NCI-H2196 (cell line): Measurements from ENCODE around the gene TPCN1.

ENCODE experiments used
- DNase-seq: peaks from one replicate; lab custom pipeline; 2025; ENCODE audit not compliant: unreplicated experiment; lab: John Stamatoyannopoulos, UW

TPCN1 gene

DNA sequence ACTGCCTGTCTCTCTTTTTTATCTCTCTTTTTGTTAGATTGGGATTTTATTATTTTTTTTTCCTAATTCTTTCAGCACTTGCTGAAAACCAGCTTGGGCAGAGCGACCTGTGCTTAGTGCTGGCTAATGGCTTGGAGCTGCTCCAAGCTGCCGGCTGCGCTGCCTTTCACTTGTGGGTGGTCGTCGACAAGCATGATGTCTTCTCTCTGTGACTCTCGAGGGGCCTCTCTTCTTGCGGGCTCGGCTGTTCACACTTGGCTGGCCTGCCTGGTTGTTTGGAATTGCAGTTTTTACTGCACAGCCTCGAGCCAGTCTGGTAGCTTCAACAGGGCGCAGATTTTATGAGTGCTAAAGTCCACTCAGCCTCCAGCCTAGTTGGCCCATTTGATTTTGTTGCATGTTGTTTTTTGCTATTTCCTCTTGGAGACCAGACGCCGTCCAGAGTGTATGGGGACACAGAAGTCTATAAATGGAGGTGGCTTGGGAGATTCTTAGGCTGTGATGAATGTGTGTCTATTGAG, 18.6 kb downstream of the TPCN1 start:
- no peak for DNase-seq

DNA sequence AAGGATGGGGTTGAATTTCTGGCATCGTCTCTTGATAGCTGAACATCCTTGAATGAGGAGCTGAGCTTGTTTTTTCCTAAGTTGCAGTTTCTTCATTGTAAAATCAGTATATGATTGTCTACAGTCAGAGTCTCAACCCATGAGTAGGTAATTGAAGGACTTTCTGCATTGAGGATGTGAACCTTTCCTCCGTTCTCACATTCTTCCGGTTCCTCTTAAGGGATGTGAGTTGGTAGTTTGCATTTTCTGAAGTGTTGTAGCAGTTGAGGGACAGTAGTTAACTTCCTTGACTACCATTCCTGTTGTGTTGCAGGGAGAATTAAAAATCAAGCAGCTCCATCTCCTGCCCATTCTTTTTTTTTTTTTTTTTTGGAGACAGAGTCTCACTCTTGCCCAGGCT, 19.1 kb downstream of the TPCN1 start:
- no peak for DNase-seq

DNA sequence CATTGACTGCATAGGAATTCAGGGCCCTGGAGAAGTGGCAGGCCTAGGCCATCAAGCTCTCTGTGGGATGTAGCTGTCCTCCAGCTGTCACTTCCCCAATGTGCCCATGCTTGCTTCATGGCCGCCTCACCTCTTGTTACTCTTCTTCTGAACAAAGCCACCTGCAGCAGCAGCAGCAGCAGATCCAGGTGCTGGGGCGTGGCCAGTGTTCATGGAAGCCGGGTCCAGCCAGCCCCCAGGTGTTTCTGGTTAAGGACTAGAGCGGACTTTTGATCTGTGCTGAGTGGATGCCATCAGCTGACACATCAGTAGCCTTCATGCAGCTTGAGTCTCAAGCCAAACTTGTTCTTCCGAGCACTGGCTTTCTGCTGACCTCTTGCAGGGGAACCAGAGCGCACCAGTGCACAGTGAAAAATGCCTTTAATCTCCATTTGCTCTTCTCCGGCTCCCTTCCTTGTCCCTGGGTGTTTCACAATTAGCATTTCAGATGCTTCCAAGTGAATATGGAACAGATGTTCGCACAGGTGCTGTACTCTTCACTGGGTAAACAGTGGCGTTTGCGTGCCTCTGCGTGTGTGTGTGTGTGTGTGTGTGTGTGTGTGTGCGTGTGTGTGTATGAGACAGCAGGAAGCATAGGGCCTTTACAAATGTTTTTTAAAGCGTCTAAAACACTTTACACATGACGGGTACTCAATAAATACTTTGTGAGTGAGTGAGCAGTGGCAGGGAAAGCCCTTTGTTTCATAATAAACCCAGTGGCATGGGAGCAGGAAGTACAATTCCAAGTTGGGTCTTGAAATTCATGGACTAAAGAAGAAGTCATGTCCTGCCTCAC, 20.1 kb downstream of the TPCN1 start:
- peak; percentile 79 for DNase-seq

DNA sequence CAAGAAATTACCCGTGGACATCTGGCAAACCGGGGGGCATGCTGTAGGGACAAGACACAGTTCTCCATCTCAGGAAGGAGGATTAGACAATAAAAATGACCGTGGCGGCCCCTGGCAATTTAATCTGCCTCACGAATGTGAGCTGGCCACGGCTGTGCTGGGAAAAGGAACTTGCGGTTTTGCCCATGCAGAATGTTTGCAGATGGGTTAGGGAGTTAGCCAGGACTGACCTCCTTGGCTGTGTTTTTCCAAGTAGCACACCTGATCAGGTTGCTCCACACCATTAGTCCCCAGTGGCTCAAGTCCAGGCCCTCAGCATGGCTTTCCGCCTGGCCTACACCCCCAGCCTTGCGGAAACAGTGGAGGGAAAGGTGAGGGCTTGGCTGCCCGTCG, 20.8 kb downstream of the TPCN1 start:
- peak; percentile 77 for DNase-seq

DNA sequence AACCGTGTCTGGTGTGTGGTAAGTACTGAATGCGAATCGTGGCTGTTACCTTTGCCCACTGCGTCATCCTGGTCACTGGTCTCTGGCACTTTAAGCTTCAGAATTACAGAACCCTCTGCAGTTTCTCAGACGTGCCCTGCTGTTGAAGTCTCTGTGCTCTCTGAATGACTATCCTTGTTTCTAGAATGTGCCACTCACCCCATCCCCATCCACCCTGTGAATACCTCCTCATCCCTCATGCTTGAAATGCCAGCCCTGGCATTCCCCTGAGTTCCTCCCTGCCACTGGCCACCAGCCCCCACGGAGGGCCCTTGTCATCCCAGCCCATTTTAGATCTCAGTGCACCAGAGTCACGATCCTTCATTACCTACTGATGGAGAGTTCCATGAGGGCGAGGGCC, 21.3 kb downstream of the TPCN1 start:
- no peak for DNase-seq

DNA sequence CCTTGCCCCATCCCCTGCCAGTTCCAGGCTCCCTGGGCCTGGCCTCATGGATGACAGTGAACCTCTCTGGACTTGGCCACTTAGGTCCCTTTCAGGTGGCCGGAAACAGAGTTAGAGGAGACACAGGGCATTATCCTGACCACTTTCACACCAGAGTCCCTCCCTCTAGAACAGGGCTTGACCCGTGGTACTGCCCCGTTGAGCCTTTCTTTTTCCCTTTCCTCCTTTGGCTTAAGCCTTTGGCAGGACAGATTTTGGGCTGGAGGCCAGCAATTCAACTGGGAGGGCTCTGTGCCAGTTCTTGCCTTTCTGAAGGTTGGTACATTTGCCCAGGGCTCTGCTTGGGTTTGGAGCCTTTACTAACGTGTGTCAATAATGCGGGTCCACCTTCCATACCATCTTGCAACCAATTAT, 22.8 kb downstream of the TPCN1 start:
- DNase-seq = peak; percentile 79

DNA sequence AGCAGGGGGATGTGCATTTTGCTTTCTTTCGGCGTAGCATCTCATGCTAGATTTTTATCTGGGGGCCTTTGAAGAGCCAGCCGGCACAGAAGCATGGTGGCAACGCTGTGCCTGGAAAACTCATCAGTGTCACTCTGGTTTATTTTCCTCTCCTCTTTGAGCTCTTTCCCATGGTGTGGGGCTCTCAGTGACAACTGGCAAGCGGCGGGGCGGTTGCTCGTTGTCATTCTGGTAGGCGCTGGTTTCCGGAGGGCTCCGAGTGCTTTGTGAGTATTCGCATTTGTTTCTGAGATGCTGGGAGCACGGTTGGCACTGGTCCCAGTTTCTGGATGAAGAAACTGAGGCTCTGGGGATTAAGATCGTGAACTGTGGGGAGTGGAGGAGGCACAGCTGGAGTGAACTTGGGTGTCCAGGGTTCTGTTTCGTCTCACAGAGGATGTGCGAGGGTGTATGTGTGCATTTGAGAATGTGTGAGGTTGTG, 23.3 kb downstream of the TPCN1 start:
- DNase-seq = no peak

DNA sequence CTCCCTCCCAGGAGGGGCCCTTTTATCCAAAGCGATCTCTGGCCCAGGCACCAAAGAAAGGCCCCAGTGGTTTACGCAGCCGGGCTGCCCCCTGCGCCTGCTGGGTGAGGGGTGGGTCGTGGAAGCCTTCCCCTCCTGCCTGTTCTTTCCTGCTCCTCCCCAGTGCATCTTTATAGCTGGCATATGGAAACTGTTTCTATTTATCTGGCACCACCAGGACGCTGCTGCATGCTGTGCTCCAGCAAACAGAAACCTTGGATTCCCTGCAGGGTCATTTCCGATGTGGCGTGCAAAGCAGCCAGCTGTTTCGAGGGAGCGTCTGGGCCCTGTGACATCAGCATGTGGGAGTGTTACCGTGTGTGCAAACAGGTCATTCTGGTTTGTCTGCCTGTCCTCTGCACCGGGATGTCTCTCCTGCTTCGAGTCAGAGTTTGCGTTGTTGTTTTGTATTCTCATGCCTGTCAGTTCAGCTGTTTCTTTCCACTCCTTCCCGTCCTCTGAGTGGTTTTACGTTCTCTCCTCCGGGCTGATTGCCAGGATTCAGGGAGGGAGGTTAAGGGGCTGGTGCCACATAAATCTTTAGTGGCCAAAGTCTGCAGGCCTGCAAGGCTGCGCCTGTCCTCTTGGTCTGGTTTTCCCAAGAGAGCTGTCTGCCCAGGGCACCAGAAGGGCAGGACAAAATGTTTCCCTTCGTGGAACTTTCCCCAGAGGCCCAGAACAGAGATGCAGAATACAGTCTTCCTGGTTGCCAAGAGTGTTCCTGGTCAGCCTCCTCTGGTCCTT, 24.6 kb downstream of the TPCN1 start:
- peak; percentile 91 for DNase-seq

DNA sequence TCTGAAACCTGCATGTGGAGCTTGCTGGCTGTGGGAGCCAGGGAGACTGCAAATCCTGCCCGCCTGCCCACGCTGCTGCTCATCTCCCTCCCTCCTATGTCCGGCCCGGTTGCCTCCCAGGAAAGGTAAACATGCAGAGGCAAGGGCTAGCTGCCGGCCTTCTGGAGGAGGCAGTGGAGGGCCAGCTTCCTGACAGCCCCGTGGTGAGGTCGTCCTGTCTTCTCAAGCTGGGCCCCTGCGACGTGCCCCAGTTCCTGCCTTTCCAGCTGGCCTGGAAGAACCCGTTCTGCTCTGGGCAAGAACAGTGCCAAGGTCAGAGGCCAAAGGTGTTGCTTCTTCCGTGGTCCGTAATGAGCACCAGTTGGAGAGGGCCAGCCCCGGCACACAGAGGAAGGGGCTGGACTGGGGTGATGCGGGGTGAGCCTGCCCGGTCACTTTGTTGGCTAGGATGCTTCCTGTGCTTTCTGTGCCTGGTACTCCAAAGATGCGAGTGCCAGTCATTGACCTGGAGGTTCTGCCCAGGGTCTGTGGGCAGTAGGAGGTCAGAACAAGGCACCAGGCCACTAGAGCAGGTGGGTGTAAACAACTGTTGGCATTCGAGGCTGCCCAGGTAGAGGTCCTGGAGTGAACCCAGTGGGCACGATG, 25.3 kb downstream of the TPCN1 start:
- DNase-seq = peak; percentile 64

DNA sequence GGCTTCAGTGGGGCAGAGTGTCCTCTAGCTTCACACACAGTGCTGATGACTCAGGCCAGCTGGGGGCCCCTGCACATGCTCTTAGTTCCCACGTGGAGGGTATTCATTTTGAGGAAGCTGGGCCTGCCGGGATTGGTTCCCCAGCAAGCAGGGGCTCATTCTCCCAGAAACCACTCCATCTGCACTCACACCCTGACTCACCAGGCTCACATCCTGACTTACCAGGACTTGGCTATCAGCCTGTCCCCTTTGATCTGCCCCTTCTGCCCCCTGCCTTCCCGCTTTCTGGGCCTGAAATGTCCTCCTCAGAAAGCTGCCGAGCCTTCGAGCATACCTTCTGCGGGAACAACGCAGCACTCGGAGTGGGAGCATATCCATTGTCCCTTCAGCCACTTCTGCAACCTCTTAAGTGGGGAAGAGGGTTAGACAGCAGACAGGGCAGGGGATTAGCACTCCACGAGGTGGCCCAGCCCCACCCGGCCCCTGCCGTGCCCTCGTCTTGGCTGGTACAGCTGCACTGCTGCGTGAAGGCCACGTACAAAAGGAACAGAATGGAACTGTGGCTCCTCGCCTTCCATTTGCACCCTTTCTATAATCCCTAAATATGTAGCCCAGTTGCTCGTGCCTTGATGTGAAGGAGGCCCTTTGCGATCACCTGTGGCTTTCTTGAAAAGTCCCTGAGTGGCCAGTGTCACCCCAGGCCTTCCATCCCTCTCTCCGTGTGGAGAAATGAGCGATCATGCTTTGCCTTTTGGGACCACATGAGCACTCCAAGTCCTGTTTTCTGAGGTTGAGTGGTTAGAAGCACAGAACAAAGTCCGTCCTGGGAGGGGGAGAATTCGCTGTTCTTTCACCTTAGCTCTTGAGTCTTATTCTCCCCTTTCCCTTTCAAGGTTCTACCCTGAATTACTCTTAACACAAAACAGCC, 26.1 kb downstream of the TPCN1 start:
- no peak for DNase-seq

DNA sequence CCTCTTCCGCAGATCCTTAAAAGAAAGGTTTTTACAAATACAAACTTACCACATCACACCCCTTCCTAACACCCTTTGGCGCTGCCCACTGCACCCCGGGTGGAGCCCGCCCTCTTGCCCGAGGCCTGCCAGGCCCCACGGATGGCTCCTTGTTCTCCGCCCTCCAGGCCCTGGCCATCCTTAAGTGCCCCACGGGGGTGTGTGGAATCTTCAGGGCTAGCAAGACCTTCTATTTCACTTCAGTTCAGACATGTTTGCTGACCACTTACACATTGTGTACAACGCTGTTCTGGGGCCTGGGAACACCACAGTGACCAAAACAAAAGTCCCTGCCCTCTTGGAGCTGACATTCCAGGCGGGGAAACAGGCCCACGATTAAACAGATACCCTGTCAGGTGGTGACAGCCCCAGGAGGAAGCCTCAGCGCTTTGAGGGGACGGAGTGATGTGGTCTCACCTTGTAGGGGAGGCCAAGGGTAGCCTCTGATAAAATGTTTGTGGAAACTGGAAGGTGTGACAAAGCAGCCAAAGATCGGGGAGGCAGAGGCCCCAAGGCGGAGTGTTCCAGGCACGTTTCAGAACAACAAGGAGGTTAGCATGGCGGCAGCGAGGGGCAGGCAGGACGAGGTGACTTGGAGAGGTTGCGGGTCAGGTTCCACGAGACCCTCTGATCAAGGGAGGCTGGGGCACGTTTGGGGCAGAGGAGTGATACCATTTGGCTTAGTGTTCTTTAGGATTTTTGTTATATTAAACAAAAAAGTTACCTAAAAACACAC, 27.0 kb downstream of the TPCN1 start:
- no peak for DNase-seq

DNA sequence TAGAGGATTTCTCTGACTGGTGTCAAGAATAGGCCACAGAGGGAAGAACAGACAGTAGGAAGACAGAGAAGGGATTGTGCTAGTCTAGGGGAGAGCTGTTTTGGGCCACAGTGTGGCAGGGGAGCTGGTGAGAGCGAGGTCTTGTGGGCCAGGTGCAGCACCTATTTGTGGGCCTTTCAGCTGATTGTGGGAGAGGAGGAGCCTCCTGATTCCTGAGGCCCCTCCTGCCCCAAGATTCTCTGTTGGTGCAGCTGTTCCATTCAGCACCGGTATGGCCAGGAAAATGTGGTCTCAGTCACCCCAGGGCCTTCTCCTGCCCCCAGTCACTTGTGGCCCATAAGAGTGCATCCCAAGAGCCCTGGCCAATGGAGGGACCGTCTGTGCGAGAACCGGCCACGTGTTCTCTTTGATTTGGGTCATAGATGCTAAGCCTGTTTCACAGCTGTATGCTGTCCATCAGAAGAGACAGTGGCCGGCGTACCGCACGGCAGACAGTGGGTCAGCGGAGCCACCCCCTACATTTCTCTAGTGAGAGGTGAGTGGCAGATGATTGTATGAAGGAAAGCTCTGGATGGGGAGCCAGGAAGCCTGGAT, 27.7 kb downstream of the TPCN1 start:
- DNase-seq = no peak

DNA sequence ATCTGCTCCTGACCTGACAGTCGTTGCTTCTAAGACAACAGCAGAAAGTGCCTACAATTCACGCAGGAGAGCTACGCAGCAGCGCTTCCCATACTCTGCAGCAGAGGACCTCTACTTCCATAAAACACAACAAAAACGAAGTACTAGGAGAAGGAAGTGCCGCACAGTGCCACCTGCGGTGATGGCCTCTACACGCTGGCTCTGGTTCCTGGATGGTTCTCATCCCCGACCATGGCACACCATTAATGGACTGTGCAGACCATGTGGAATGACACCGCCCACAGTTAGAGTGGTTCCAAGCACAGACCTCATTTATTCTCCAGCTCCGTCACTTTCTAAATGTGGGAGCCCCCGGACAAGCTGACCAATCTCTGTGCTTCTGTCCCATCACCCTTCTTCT, 28.3 kb downstream of the TPCN1 start:
- DNase-seq = no peak

DNA sequence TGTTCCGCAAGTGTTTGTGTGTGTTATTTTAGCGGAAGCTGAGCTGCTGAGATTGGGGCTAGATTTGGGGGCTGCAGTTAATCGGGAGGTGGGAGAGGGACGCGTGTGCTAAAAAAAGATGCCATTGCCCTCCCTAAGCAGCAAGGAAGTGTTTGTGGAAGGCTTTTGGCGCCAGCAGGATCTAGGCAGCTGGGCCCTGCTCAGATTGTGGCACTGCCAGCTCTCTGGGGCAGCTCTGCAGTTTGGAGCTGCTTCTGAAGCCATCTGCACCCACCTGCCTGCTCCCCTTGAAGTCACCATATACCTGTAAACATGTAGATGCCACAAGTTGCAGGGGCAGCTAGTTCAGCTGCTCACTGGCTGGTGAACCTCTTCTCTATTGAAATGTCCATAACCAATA, 28.8 kb downstream of the TPCN1 start:
- no peak for DNase-seq

DNA sequence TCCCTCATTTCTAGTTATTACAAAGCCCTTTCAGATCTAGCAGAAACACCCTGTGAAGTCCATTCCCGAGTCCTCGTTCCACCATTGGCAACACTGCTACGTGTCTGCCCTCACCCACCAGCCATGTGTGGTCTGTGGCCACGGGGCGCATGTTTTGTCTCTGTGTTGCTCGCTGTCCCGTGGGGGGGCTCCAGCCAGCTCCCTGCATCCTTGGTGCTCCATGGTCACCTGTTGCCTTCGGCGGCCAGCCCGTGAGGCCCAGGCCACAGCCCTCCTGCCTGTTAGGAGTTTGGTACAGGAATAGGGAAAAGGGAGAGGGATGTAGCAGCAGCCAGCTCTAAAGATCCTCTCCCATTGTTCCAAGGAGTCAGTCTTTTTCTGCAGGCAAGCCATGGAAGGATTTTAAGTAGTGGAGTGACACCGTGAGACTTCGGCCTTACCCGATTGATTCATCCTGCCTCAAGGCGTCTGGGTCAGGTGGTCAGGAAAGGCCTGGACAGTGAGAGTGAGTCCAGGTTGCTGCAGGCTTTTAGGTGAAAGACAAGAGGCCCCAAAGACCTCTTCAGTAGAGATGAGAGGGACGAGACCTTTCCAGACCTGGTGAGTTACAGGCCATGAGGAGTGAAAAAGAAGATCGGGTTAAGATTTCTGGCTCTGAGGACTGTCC, 30.3 kb downstream of the TPCN1 start:
- DNase-seq = no peak

DNA sequence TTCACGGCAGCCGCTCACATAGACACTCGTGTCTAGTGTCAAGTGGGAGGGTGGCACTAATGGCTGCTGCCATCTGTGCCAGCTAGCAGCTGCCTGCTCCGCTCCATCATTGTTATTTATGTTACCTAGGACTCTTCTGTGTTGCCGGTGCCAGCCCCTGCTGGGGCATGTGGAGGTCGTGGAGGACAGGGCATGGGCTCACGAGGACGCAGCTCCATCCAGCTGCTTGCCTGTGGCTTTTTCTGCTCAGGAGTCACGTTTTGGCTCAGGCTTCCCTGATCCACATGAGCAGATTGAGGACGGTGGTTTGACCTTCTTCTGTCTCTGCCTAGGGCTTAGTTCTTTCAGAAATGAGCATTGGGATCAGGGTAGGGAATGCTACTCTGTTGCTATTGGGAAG, 31.2 kb downstream of the TPCN1 start:
- DNase-seq = no peak

DNA sequence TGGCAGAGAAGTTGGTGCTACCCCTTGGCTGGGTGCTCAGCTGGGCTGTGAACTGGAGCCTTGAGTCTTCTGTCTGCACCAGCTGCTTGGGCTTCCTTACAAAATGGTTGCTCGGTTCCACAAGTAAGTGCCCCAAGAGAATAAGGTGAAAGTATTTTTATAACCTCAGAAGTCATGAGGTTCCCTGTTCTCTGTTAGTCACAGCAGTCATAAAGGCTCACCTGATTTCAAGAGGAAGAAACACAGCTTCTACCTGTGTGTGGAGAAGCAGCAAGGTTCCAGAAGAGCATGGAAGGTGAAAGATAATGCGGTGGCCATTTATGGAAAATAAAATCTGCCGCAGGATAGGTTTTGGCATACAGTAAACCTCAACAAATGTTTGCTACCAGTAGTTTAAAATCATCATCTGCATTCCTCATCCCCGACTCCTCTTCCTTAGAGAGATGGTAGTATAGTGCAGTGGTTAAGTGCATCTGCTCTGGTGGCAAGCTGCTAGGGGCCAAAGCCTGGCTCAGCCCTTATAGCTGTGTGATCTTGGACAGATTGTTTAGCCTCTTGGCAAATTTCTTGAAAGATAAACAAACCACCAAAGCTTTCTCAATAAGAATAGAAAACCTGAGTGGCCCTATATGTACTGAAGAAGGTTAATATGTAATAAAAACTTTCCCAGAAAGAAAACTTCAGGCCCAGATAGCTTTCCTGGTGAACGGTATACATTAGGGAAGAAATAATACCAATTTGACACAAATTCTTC, 32.4 kb downstream of the TPCN1 start:
- DNase-seq = no peak

DNA sequence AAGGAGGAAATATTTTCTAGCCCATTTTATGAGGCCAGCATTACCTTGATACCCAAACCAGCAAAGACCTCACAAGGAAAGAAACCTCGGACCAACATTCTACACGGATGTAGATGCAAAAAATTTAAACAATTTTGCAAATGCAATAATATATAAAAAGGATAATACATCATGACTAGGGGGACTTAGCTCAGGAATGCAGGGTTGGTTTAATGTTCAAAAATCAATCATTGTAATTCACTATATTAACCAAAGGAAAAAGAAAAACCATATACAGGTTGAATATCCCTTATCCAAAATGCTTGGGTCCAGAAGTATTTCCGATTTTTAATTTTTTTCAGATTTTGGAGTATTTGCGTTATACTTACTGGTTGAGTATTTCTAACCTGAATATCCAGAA, 33.0 kb downstream of the TPCN1 start:
- no peak for DNase-seq
